Measurements from ENCODE around the gene PIGS. TPM values are rescaled to one million over a fixed set of nuclear protein-coding genes. Genes with fewer than 3 reads are reported as not detected.

The PIGS gene
- total RNA-seq, 1 donor from 2014 or later = 71.5 TPM

DNA sequence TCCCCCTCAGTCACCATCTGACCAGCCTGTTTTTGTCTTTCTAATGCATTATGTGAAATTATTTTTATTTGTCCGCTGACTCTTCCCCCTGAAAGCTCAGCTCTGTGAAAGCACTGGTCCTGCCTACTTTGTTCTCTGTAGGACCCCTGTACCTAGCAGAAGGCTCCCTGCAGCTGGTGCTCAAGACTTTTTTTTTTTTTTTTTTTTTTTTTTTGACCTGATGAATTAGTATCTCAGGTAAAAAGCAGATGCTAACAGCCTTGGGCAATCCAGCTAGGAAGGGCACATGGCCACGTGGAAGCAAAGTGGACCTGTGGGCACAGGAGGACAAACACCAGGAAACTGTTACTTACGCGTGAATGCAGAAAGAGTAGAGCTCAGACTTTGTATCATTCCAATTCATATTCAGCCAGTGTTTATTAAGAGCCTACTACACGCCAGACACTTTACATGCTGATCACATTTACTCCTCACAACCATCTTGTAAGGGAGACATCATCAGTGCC lies 18.3 kb downstream of the PIGS start:
- peak overlapping the region; percentile 96 for H3K4me2 ChIP-seq (ENCODE audit: low read length)
- no peak overlapping the region for H3K4me3 ChIP-seq (ENCODE audit: insufficient read depth, low read depth, low read length)
- H2AFZ ChIP-seq (ENCODE audit: low read depth, low read length) = no peak overlapping the region

DNA sequence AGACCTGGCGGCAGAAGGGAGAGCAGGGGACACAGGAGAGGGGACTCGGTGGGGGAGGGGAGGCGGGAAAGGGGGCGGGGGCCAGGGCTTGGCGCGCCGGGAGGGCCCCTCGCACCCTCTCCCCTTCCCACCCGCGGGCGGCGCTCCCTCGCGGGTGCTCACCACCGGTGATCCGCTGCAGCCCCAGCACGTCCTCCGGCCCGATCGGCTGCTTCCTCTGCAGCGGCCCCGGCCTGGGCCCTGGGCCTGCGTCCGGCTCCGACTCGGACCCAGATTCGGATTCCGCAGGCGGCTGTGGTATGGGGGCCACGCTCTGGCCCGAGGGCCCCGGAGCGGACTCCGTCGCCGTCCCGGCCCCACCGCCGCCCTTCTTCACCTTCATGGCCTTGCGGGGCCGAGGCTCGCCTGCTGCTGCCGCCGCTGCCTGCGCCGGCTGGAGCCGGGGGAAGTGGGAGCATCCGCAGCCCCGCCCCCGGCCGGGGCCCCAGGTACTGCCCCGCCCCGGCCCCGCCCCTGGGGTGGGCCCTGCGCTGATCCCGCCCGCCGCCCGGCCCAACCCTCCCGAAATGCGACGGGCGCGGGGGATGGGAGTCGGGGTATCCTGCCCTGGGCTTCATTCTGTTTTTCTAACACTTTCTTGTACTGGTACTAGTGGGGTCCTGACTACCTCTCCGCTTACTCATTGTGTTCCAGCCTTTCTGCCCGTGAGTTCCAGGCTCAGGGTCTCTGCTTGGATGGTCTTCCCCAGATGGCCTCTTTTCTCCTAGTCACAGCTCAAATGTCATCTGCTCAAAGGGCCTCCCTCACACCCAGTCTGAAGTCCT lies 18.9 kb downstream of the PIGS start, which contains the start of gene UNC119:
Gene UNC119, minus strand, starts transcription at position 449 of the 824 bp plus-strand sequence. Its CDS starts 67 bp downstream, at position 382.
- Histone ChIP-seq H2AFZ (ENCODE audit: low read depth, low read length) (peak within 1 kb of the TSS; percentile 72), H3K4me1 (ENCODE audit: insufficient read depth, low read length) (peaks cover 7% of the 10 kb centered on the region), H3K27me3 (ENCODE audit: insufficient read depth, low read length) (no peaks in the 10 kb centered on the region), H3K27ac (ENCODE audit: low read depth, low read length) (peak within 1 kb of the TSS; percentile 11), H3K79me2 (ENCODE audit: insufficient read depth, low read length) (peaks cover 5% of the 10 kb centered on the region), H3K36me3 (ENCODE audit: insufficient read depth, low read length) (peaks cover 19% of the 10 kb centered on the region), H3K4me3 (ENCODE audit: insufficient read depth, low read depth, low read length) (peak within 1 kb of the TSS; percentile 70), H3K9me3 (ENCODE audit: insufficient read depth, low read depth, low read length) (no peaks in the 10 kb centered on the region), H3K4me2 (ENCODE audit: low read length) (peak within 1 kb of the TSS; percentile 96), H3K9ac (ENCODE audit: low read length) (peak within 1 kb of the TSS; percentile 74), H4K20me1 (ENCODE audit: insufficient read depth, low read length) (peaks cover 47% of the 10 kb centered on the region)
- Mint-ChIP-seq H3K27ac (ENCODE audit: unreplicated experiment) (peak within 1 kb of the TSS; percentile 53), H3K27me3 (ENCODE audit: low read depth, unreplicated experiment) (no peaks in the 10 kb centered on the region), H3K4me3 (ENCODE audit: unreplicated experiment) (peak within 1 kb of the TSS; percentile 94), H3K36me3 (ENCODE audit: low read depth, unreplicated experiment) (peaks cover 28% of the 10 kb centered on the region), H3K9me3 (ENCODE audit: unreplicated experiment) (no peaks in the 10 kb centered on the region), H3K4me1 (ENCODE audit: low read depth, unreplicated experiment) (peaks cover 13% of the 10 kb centered on the region)
- FAIRE-seq = no peak
- DNase-seq (ENCODE audit: low read depth) = peak; percentile 18
- TF ChIP-seq EZH2 (IDR thresholded peaks at IDR 0.05; ENCODE audit: insufficient read depth, low read length) = no peak
- TF ChIP-seq, protein P1, sequence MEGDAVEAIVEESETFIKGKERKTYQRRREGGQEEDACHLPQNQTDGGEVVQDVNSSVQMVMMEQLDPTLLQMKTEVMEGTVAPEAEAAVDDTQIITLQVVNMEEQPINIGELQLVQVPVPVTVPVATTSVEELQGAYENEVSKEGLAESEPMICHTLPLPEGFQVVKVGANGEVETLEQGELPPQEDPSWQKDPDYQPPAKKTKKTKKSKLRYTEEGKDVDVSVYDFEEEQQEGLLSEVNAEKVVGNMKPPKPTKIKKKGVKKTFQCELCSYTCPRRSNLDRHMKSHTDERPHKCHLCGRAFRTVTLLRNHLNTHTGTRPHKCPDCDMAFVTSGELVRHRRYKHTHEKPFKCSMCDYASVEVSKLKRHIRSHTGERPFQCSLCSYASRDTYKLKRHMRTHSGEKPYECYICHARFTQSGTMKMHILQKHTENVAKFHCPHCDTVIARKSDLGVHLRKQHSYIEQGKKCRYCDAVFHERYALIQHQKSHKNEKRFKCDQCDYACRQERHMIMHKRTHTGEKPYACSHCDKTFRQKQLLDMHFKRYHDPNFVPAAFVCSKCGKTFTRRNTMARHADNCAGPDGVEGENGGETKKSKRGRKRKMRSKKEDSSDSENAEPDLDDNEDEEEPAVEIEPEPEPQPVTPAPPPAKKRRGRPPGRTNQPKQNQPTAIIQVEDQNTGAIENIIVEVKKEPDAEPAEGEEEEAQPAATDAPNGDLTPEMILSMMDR (IDR thresholded peaks at IDR 0.05; ENCODE audit: insufficient read depth, low read depth, low read length) = no peak

More for the DNA sequence above, 18.3 kb downstream of the PIGS start:
- H3K79me2 ChIP-seq (ENCODE audit: insufficient read depth, low read length) = peaks cover 5% of the 10 kb centered on the region
- DNase-seq (ENCODE audit: low read depth) (no peak), FAIRE-seq (no peak)
- no peak overlapping the region for H3K27ac ChIP-seq (ENCODE audit: low read depth, low read length)
- peaks cover 34% of the 10 kb centered on the region for H3K36me3 Mint-ChIP-seq (ENCODE audit: low read depth, unreplicated experiment)
- TF ChIP-seq EZH2 (IDR thresholded peaks at IDR 0.05; ENCODE audit: insufficient read depth, low read length) = no peak
- TF ChIP-seq, protein P1 (IDR thresholded peaks at IDR 0.05; ENCODE audit: insufficient read depth, low read depth, low read length) = no peak
- H3K4me1 ChIP-seq (ENCODE audit: insufficient read depth, low read length) = peaks cover 7% of the 10 kb centered on the region
- no peaks in the 10 kb centered on the region for H3K9me3 Mint-ChIP-seq (ENCODE audit: unreplicated experiment)
- H3K27ac Mint-ChIP-seq (ENCODE audit: unreplicated experiment) = peak overlapping the region; percentile 53
- no peak overlapping the region for H3K9ac ChIP-seq (ENCODE audit: low read length)
- H3K27me3 ChIP-seq (ENCODE audit: insufficient read depth, low read length) = no peaks in the 10 kb centered on the region
- H3K4me3 Mint-ChIP-seq (ENCODE audit: unreplicated experiment) = peak overlapping the region; percentile 94
- H3K27me3 Mint-ChIP-seq (ENCODE audit: low read depth, unreplicated experiment) = no peaks in the 10 kb centered on the region
- H4K20me1 ChIP-seq (ENCODE audit: insufficient read depth, low read length) = peaks cover 41% of the 10 kb centered on the region
- peaks cover 17% of the 10 kb centered on the region for H3K4me1 Mint-ChIP-seq (ENCODE audit: low read depth, unreplicated experiment)
- H3K36me3 ChIP-seq (ENCODE audit: insufficient read depth, low read length) = peaks cover 19% of the 10 kb centered on the region
- no peaks in the 10 kb centered on the region for H3K9me3 ChIP-seq (ENCODE audit: insufficient read depth, low read depth, low read length)
